ENCODE measurements around the gene ACTRT2.

Gene ACTRT2

DNA sequence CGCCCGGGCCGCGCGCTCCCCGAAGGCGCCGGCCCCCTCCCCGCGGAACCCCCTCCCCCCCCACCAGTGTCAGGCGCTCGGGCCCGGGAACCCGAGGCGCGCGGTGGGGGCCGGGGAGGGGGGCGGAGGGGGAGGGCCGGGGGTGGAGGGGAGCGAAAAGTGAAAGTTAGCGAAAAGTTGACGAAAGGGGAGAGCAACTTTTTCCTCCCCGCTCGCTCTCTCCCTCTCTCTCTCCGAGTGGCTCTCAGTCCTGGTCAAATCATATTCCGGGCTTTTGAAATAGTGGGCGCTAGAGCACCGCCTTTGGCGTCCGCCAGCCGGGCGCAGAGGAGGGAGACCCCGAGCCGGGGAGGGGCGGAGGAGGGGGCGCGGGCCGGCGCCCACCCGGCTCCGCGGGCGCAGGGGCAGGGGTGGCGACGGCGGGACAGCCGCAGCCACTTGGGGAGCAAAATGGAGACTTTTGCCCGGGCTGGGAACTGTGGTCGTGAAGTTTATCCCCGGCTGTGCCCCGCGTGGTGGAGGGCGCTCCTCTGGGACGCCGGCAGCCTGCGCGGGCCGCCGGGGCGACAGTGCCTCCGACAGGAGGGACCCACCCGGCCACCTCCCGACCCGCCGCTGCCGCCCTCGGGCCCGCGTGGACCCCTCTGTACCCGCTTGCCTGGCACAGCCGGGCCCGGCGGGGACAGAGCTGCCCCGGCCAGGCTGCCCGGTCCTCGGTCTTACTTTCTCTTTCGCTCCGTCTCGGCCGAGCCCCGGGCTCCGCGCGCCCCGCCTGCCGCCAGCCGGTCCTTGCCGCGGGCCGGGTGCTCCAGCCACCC, 48.4 kb downstream of the ACTRT2 start:
- peak in 8 of 14 donors; percentile 1 to 66 (median 40) for DNase-seq

DNA sequence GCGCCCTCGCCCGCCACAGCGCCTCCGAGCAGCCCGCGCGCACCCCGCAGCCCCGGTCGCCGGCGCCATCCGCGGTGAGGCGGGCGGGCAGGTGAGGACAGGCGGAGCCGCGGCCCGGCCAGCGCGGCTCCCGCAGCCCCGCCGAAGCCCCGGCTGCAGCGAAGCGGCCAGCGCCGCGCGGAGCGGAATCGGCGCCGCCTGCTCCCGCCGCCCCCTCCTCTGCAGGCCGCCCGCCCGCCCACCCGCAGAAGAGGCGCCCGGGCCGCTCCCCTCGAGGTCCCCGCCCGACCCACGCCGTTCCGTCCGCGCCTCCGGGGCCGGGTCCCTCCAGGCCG, 49.0 kb downstream of the ACTRT2 start:
- no peak for DNase-seq

DNA sequence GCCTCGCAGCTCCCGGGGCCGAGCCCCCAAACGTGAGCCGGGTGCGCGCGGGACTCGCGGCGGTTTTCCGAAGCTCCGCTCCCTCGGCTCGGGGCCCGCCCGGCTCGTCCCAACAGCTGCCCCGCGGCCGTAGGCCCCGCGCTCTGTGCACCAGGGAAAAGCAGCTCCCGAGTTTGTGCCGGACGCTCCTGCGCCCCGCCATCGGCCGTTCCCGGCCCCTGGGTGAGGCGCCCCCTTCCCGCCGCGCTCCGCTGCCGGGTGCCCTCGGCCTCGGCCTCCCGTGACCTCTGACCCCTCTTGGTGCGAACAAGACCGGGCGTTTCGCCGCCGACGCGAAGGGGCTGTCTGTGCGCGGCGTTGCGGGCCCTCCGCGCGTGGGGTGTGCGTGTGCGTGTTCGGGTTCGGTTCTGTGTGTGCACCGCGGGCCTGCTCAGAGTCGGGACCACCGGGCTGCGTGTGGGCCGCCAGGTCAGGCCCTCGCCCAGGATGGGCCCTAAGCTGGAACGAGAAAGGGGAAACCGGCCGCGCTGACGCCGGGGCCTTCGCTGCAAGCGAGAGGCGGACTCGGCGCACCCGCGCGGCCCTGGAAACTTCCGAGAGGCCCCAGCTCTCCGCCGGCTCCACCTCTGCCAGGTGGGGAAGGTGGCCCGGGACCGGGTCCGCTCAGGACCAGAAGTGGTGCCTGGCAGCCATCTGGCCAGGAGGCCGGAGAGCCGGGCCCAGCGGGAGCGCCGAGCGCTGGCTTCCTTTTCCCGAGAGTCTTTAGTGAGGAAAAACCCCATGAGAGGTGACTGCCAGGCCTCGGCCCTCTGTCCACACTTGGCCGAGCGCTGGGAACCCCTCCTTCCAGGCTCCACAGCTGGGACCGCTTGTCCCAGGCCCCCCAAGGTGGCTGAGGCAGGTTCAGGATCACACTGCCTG, 49.6 kb downstream of the ACTRT2 start:
- no peak for DNase-seq

DNA sequence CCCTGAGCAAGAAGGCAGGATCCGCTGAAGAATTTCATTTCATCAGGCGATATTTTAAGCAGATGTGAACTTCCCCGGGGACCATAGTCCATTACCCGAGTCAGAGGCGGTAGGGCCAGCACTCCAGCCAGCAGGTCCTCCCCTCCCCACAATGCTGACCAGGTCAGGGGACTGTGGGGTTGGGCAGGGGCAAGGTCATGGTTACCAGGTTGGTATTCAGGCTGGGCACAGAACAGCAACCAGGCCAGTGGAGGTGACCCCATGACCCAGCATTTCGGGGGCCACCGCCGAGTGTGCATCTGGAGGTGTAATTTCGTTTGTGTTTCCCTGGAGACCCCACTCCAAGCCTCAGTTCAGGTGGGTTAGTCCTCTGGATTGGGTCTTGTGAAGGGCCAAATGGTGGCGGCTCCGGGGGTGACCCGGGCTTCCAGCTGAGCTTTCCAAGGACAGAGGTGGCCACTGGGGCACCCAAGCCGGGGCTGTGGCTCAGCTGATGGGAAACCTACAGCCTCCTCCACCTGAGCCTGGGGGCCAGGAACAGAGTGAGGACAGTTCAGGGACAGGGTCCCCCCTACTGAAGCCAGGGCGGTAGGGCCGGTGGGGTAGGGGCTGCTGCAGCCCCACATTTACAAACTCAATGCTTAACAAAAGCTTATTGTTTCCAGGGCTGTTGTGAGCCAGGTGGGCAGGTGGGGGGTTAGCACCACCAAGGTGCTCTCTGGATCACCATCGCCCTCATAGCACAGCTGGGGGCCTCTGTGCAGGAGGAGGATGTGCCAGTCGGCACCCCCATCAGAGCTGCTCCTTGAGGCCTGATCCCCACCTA, 50.5 kb downstream of the ACTRT2 start:
- DNase-seq = no peak

All from C1 segment of cervical spinal cord (tissue), 14 donors.